HepG2 (cell line): Measurements from ENCODE around the gene ACKR4. TPM values are rescaled to one million over a fixed set of nuclear protein-coding genes. Genes with fewer than 3 reads are reported as not detected.

Experiments used
- ATAC-seq: fragments of 200-7000 bp; cut with Tn5 transposase; 3 replicates; pipeline ENCODE4 v1.9.1; 2020; ENCODE audit warnings: mild to moderate bottlenecking, moderate library complexity
- BruUV-seq: library from RNA; stranded (reverse); fragments of 400-500 nt; replicated peaks from 2 replicates; lab custom pipeline; 2021; lab: Mats Ljungman, UMichigan
- CTCF ChIA-PET: fragments of 300-600 bp; formaldehyde crosslinking; extraction: SDS; loops from one replicate; lab custom pipeline; 2021; ENCODE audit warnings: low total read pairs, inconsistent platforms, low intra/inter-chr PET ratio; lab: Yijun Ruan, JAX
- POLR2A ChIA-PET: fragments of 350-600 bp; sonication (Branson Sonifier 250); formaldehyde crosslinking; loops from one replicate; lab custom pipeline; 2020; ENCODE audit warnings: antibody characterized with exemption, inconsistent platforms; lab: Yijun Ruan, JAX
- DNase-seq: peaks from one replicate; pipeline ENCODE4 v3.0.0-alpha.2; 2015; ENCODE audit warnings: low spot score
- FAIRE-seq: peaks from 3 replicates; lab custom pipeline; 2011; peaks lifted over from hg19 to GRCh38; lab: Jason Lieb, UNC
- H2AFZ ChIP-seq: one replicate; pipeline ENCODE4 v1.6.1; 2011; ENCODE audit warnings: low read length, inconsistent platforms
- H3K27ac ChIP-seq: fragments of 300-600 bp; 3 replicates; pipeline ENCODE4 v1.8.0; 2011; ENCODE audit warnings: mixed run types, mild to moderate bottlenecking, mixed read lengths, low read length, inconsistent platforms; ENCODE audit not compliant: insufficient read depth; ENCODE audit errors: extremely low read length
- H3K27me3 ChIP-seq, 2 experiments: fragments of 200-600 bp in 1 of 2; 2 replicates in 1 of 2; 3 replicates in 1 of 2; pipeline versions ENCODE4 v1.6.0 to v1.8.0; 2011; ENCODE audit warnings: low read length in 2 of 2, mild to moderate bottlenecking in 2 of 2, moderate library complexity in 2 of 2, inconsistent platforms in 1 of 2; ENCODE audit not compliant: insufficient read depth in 2 of 2, control insufficient read depth in 1 of 2
- H3K36me3 ChIP-seq, 2 experiments: fragments of 200-600 bp in 1 of 2; replicated peaks in 1 of 2; 2 replicates in 1 of 2; 3 replicates in 1 of 2; pipeline versions ENCODE4 v1.5.1 to v1.8.0; 2011; ENCODE audit warnings: low read length in 2 of 2, inconsistent platforms in 1 of 2; ENCODE audit not compliant: insufficient read depth in 2 of 2, control insufficient read depth in 1 of 2
- H3K4me1 ChIP-seq: 2 replicates; pipeline ENCODE4 v1.5.1; 2012; ENCODE audit warnings: low read length, inconsistent platforms; ENCODE audit not compliant: insufficient read depth
- H3K4me2 ChIP-seq: 2 replicates; pipeline ENCODE4 v1.6.0; 2011; ENCODE audit warnings: low read depth, low read length, inconsistent platforms
- H3K4me3 ChIP-seq, 3 experiments: fragments of 200-600 bp in 1 of 3; sonication (generic), shearing (Covaris generic) in 1 of 3; replicated peaks in 1 of 3; 2 replicates each; pipeline ENCODE4 v1.5.1; 2011 to 2016; ENCODE audit warnings: low read length in 3 of 3, inconsistent platforms in 2 of 3, low read depth in 2 of 3, mild to moderate bottlenecking in 2 of 3, control low read depth in 1 of 3, mixed read lengths in 1 of 3; ENCODE audit not compliant: insufficient read depth in 1 of 3
- H3K79me2 ChIP-seq: one replicate; pipeline ENCODE4 v1.6.1; 2011; ENCODE audit warnings: low read length, inconsistent platforms; ENCODE audit not compliant: insufficient read depth
- H3K9ac ChIP-seq: 2 replicates; pipeline ENCODE4 v1.6.0; 2011; ENCODE audit warnings: mild to moderate bottlenecking, low read depth, low read length, inconsistent platforms; ENCODE audit not compliant: insufficient read depth
- H3K9me3 ChIP-seq: 2 replicates; pipeline ENCODE4 v1.5.1; 2012; ENCODE audit warnings: mild to moderate bottlenecking, low read length
- H4K20me1 ChIP-seq: 2 replicates; pipeline ENCODE4 v1.6.0; 2011; ENCODE audit warnings: inconsistent platforms, mild to moderate bottlenecking, low read length, moderate library complexity; ENCODE audit not compliant: insufficient read depth
- ARID2 ChIP-seq: sonication (generic); formaldehyde crosslinking; IDR thresholded peaks from 2 replicates; pipeline ENCODE4 v1.8.1; 2022; ENCODE audit warnings: mild to moderate bottlenecking, missing genetic modification reagents, borderline replicate concordance
- CBFB ChIP-seq: sonication (generic); formaldehyde crosslinking; IDR thresholded peaks from 2 replicates; pipeline ENCODE4 v1.4.0; 2020; ENCODE audit warnings: missing genetic modification reagents
- CENPT ChIP-seq: sonication (generic); formaldehyde crosslinking; IDR thresholded peaks from 2 replicates; pipeline ENCODE4 v1.8.0; 2022; ENCODE audit warnings: low read depth, mild to moderate bottlenecking, moderate library complexity, missing genetic modification reagents
- PAX8 ChIP-seq: sonication (generic); formaldehyde crosslinking; IDR thresholded peaks from 2 replicates; pipeline ENCODE4 v1.8.0; 2022; ENCODE audit warnings: mild to moderate bottlenecking, missing genetic modification reagents, borderline replicate concordance
- SMAD1 ChIP-seq: sonication (generic); formaldehyde crosslinking; IDR thresholded peaks from 2 replicates; pipeline ENCODE4 v1.4.0; 2020; ENCODE audit warnings: missing genetic modification reagents, low read depth, mild to moderate bottlenecking, borderline replicate concordance
- SP1 ChIP-seq, 2 experiments: fragments of 450-650 bp in 1 of 2; sonication (generic) in 1 of 2; formaldehyde crosslinking in 1 of 2; IDR thresholded peaks; 2 replicates each; pipeline versions ENCODE4 v1.4.0 to v1.6.1; 2016 to 2020; ENCODE audit warnings: missing genetic modification reagents in 1 of 2
- ZBTB21 ChIP-seq: sonication (generic); formaldehyde crosslinking; IDR thresholded peaks from 2 replicates; pipeline ENCODE4 v1.4.0; 2020; ENCODE audit warnings: missing genetic modification reagents
- ZFP1 ChIP-seq: IDR thresholded peaks from 2 replicates; pipeline ENCODE4 v1.6.1; 2016
- ZFP90 ChIP-seq: sonication (generic); formaldehyde crosslinking; IDR thresholded peaks from 2 replicates; pipeline ENCODE4 v1.8.0; 2022; ENCODE audit warnings: missing genetic modification reagents, mild to moderate bottlenecking, inconsistent platforms, borderline replicate concordance
- ZFX ChIP-seq: sonication (generic); formaldehyde crosslinking; IDR thresholded peaks from 2 replicates; pipeline ENCODE4 v1.4.0; 2020; ENCODE audit warnings: mild to moderate bottlenecking, low read depth, missing genetic modification reagents, moderate library complexity
- ZNF12 ChIP-seq: sonication (generic); formaldehyde crosslinking; IDR thresholded peaks from 2 replicates; pipeline ENCODE4 v1.5.0; 2020; ENCODE audit warnings: missing genetic modification reagents
- ZNF136 ChIP-seq: sonication (generic); formaldehyde crosslinking; IDR thresholded peaks from 2 replicates; pipeline ENCODE4 v1.8.1; 2022; ENCODE audit warnings: low read depth, mild to moderate bottlenecking, moderate library complexity, missing genetic modification reagents
- ZNF33A ChIP-seq: sonication (generic); formaldehyde crosslinking; IDR thresholded peaks from 2 replicates; pipeline ENCODE4 v1.5.1; 2020; ENCODE audit warnings: missing genetic modification reagents, mild to moderate bottlenecking, moderate library complexity, borderline replicate concordance
- ZNF484 ChIP-seq: sonication (generic); formaldehyde crosslinking; IDR thresholded peaks from 2 replicates; pipeline ENCODE4 v1.5.1; 2020; ENCODE audit warnings: mild to moderate bottlenecking, low read depth, missing genetic modification reagents, borderline replicate concordance
- ZNF616 ChIP-seq: sonication (generic); formaldehyde crosslinking; IDR thresholded peaks from 2 replicates; pipeline ENCODE4 v1.5.0; 2020; ENCODE audit warnings: low read depth, mild to moderate bottlenecking, missing genetic modification reagents
- ZNF678 ChIP-seq: sonication (generic); formaldehyde crosslinking; IDR thresholded peaks from 2 replicates; pipeline ENCODE4 v1.4.0; 2020; ENCODE audit warnings: mild to moderate bottlenecking, missing genetic modification reagents
- ZNF761 ChIP-seq: sonication (generic); formaldehyde crosslinking; conservative IDR thresholded peaks from 2 replicates; pipeline ENCODE4 v1.4.0; 2020; ENCODE audit warnings: mild to moderate bottlenecking, missing genetic modification reagents
- ZSCAN9 ChIP-seq: IDR thresholded peaks from 2 replicates; pipeline ENCODE4 v1.6.1; 2016; ENCODE audit warnings: borderline replicate concordance
- WGBS: methylation state at CpG from one replicate; pipeline ENCODE4 v1.1.6; 2017; ENCODE audit warnings: low lambda C conversion rate; 5-methylcytosine and 5-hydroxymethylcytosine counted together
- in situ Hi-C: cut with HindIII; loops from 2 replicates; pipeline ENCODE4 v1.10.0; 2017; ENCODE audit warnings: low pct_unique_long_range_greater_than_20kb; ENCODE audit not compliant: extremely low pct_ligation_motif_present
- intact Hi-C: fragments of 100-400 bp; cut with micrococcal nuclease; formaldehyde crosslinking; loops from one replicate; pipeline ENCODE4 v1.10.0; 2022; ENCODE audit not compliant: unreplicated experiment
- polyA plus RNA-seq, 8 experiments: library from polyadenylated mRNA; depleted of rRNA in 3 of 8; stranded (reverse) in 7 of 8; unstranded in 1 of 8; fragments of >200 nt; fragmentation: Illumina TruSeq in 4 of 8; extraction: Trizol in 4 of 8; gene quantifications; 2 replicates each; pipeline versions ENCODE4 v1.2.1 to v1.2.3, GENCODE V29; 2011 to 2016; ENCODE audit warnings: low read depth in 4 of 8, missing spikeins in 1 of 8, mixed read lengths in 1 of 8; ENCODE audit not compliant: insufficient read depth in 1 of 8
- total RNA-seq, 5 experiments: library from RNA; depleted of rRNA; stranded (reverse); fragments of >200 nt; fragmentation: Illumina TruSeq; extraction: Trizol; gene quantifications; 2 replicates each; pipeline ENCODE4 v1.2.3, GENCODE V29; 2016; ENCODE audit warnings: low read depth in 1 of 5
- TF ChIP-seq, protein P1 (sequence below): sonication (generic); formaldehyde crosslinking; IDR thresholded peaks from 2 replicates; pipeline ENCODE4 v1.4.0; 2020; ENCODE audit warnings: missing genetic modification reagents, low read depth, mild to moderate bottlenecking, borderline replicate concordance
- TF ChIP-seq, protein P2 (sequence below), 2 experiments: fragments of 450-650 bp in 1 of 2; sonication (generic) in 1 of 2; formaldehyde crosslinking; IDR thresholded peaks; 2 replicates each; pipeline versions ENCODE4 v1.5.0 to v1.8.0; 2020 to 2022; ENCODE audit warnings: mild to moderate bottlenecking in 1 of 2, missing genetic modification reagents in 1 of 2

The ACKR4 gene
- total and polyA plus RNA-seq, 2 of the 13 experiments (the other 11 are each of a cell fraction or from before 2014, with no cell fraction given) = 0.16 TPM; not detected in 1

DNA sequence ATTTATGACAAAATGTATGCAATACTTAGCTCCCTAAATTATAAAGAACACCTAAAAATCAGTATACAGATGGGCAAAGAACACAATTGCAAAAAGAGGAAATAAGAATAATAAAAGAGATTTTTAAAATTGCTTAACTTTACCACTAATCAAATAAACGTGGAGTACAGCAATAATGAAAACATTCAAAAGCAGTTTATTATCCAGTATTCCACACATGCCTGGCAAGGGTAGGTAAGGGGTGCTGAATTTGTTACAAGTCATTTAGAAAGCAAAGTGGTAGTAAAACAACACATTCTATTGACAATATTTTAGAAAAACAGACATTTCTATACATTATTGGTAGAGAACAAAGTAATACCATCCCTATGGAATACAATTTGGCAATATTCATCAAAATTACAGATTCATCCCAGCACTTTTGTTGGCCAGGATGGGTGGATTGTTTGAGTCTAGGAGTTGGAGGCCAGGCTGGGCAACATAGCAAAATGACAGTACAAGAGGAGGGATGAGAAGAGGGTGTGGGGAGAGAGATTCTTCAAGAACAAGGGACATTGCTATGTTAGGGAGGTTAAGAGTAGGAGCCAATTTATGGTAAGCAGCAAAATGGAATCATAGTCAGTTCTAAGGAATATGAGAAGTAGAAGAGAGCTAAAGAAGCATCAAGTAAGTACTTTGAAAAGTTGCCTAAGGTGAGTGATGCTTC, 3.7 kb upstream of the ACKR4 start:
- in situ Hi-C loops (no loop called here), intact Hi-C loops (no loop called here)
- H3K27ac ChIP-seq = no peak overlapping the region
- FAIRE-seq = no peak
- H3K9ac ChIP-seq = no peak overlapping the region
- no peak for ATAC-seq
- BruUV-seq = no TSS peak
- H3K4me1 ChIP-seq = peaks cover 3% of the 10 kb centered on the region; the same call in 1 of the 2 replicates
- WGBS = 89% methylated on average over 1 of the region's 1 CpG
- H3K9me3 ChIP-seq = no peaks in the 10 kb centered on the region
- TF ChIP-seq CENPT (CRISPR knock-in tag) = no peak
- TF ChIP-seq ZFP90 (CRISPR knock-in tag) = no peak
- TF ChIP-seq ZFX (CRISPR knock-in tag) = no peak
- TF ChIP-seq ZNF12 (CRISPR knock-in tag) = no peak
- TF ChIP-seq SMAD1 (CRISPR knock-in tag) = no peak
- TF ChIP-seq ZNF616 = no peak
- no peak for TF ChIP-seq ARID2 (CRISPR knock-in tag)
- no peak for TF ChIP-seq ZBTB21 (CRISPR knock-in tag)
- no peak for TF ChIP-seq ZSCAN9 (CRISPR knock-in tag)
- no peak for TF ChIP-seq ZNF484
- TF ChIP-seq, protein P1, sequence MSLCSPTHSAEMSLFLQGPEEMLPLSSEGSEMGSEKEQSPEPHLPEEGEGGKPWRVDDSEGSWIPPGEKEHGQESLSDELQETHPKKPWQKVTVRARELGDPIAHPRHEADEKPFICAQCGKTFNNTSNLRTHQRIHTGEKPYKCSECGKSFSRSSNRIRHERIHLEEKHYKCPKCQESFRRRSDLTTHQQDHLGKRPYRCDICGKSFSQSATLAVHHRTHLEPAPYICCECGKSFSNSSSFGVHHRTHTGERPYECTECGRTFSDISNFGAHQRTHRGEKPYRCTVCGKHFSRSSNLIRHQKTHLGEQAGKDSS (CRISPR knock-in tag) = no peak
- no peak for TF ChIP-seq ZNF761 (CRISPR knock-in tag)
- TF ChIP-seq ZNF678 (CRISPR knock-in tag) = no peak
- TF ChIP-seq ZNF136 (CRISPR knock-in tag) = no peak
- no peak for TF ChIP-seq PAX8 (CRISPR knock-in tag)
- TF ChIP-seq SP1 (IDR thresholded peaks at IDR 0.05) = no peak
- TF ChIP-seq SP1 (CRISPR knock-in tag; IDR thresholded peaks at IDR 0.05) = no peak
- no peak for TF ChIP-seq ZFP1 (CRISPR knock-in tag)
- TF ChIP-seq ZNF33A (CRISPR knock-in tag) = no peak
- TF ChIP-seq, protein P2, sequence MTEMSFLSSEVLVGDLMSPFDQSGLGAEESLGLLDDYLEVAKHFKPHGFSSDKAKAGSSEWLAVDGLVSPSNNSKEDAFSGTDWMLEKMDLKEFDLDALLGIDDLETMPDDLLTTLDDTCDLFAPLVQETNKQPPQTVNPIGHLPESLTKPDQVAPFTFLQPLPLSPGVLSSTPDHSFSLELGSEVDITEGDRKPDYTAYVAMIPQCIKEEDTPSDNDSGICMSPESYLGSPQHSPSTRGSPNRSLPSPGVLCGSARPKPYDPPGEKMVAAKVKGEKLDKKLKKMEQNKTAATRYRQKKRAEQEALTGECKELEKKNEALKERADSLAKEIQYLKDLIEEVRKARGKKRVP (CRISPR knock-in tag; IDR thresholded peaks at IDR 0.05) = no peak
- TF ChIP-seq CBFB = no peak
- no peak overlapping the region for H3K4me2 ChIP-seq
- DNase-seq = no peak
- H3K4me3 ChIP-seq = no peak overlapping the region
- H3K27me3 ChIP-seq = no peaks in the 10 kb centered on the region
- no peak overlapping the region for H2AFZ ChIP-seq
- H4K20me1 ChIP-seq = no peaks in the 10 kb centered on the region
- ChIA-PET CTCF (no interaction called here), POLR2A (no interaction called here)
- peaks cover 0 to 6% of the 10 kb centered on the region in 2 experiments; a peak in 1 of 5 replicates for H3K36me3 ChIP-seq
- H3K79me2 ChIP-seq = no peaks in the 10 kb centered on the region
